ENCODE data around the gene PVALB. TPM values are rescaled to one million over a fixed set of nuclear protein-coding genes. Genes with fewer than 3 reads are reported as not detected.

The PVALB gene, protein sequence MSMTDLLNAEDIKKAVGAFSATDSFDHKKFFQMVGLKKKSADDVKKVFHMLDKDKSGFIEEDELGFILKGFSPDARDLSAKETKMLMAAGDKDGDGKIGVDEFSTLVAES
- 0.94 TPM in 1 of 2 replicates, not detected in the other for total RNA-seq
- long read RNA-seq = 0 reads

DNA sequence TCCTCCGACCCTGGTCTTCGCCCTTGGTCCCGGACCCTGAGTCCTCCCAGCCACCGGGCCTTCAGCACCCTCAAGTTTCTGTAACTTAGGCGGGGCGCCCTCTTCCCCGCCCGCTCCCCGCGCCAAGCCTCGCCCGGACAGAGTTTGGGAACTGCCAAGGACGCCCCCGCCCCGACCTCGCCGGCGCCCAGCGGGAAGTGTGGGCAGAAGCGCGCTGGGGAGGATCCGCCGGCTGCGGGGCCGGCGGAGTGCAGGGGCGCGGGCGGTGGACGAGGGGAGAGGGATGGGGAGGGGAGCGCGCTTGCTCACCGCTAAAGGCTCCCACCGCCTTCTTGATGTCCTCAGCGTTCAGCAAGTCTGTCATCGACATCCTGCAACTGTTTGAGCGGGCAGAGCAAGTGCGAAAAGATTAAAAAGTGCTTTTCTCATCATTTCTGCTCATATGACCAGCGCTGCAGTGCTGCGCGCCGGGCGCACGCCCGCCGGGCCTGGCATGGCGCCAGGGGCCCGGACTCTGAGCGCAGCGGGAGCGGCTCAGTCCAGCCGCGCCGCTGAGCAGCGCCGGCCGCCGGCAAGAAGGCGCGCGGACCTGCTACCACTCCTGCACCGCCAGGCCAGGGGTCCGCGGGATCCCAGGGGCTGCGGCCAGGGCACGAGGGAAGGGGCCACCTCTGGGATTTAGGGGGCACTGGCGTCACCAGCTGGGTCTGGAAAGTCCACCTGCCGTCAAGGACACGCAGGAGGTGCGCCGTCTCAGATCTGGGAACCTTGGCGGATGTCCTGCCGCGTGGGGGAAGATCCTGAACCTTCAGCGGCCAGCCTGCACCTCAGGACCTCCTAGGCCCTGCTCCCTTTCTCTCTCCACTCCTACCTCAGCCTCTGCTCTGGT lies at the start of gene PVALB:
Gene PVALB, minus strand, starts transcription at position 400 of the 889 bp plus-strand sequence. Its CDS starts 30 bp downstream, at position 370.
- no peaks in the 10 kb centered on the region for H3K9me3 Mint-ChIP-seq (ENCODE audit: unreplicated experiment)
- peaks cover 83% of the 10 kb centered on the region for H3K27me3 Mint-ChIP-seq (ENCODE audit: unreplicated experiment)
- TF ChIP-seq, protein P1, sequence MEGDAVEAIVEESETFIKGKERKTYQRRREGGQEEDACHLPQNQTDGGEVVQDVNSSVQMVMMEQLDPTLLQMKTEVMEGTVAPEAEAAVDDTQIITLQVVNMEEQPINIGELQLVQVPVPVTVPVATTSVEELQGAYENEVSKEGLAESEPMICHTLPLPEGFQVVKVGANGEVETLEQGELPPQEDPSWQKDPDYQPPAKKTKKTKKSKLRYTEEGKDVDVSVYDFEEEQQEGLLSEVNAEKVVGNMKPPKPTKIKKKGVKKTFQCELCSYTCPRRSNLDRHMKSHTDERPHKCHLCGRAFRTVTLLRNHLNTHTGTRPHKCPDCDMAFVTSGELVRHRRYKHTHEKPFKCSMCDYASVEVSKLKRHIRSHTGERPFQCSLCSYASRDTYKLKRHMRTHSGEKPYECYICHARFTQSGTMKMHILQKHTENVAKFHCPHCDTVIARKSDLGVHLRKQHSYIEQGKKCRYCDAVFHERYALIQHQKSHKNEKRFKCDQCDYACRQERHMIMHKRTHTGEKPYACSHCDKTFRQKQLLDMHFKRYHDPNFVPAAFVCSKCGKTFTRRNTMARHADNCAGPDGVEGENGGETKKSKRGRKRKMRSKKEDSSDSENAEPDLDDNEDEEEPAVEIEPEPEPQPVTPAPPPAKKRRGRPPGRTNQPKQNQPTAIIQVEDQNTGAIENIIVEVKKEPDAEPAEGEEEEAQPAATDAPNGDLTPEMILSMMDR (IDR thresholded peaks at IDR 0.05) = no peak
- no peak within 1 kb of the TSS for H3K27ac Mint-ChIP-seq (ENCODE audit: unreplicated experiment)
- peaks cover 19% of the 10 kb centered on the region for H3K4me1 Mint-ChIP-seq (ENCODE audit: unreplicated experiment)
- H3K4me3 Mint-ChIP-seq (ENCODE audit: unreplicated experiment) = peak within 1 kb of the TSS; percentile 53
- no peaks in the 10 kb centered on the region for H3K36me3 Mint-ChIP-seq (ENCODE audit: unreplicated experiment)
- DNase-seq (ENCODE audit: extremely low spot score, unreplicated experiment) = peak; percentile 86

DNA sequence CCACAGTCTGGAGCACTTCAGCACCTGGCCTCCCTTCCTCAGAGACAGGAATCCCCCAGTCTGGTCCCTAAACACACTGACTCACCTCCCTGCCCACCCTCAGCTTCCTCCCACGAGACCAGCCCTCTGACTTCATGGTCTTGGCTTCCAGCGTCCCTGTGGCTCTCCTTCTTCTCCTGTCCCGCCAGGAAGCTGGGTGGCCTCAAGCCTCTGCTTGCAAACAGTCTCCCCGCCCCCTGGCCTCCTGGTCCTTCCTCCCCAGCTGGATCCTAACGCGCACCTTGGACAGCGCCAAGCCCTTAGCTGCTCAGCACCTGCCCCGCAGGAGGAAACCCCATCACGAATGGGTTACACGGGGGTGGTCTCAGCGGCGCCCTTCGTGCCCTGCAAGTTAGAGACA lies 48.5 kb upstream of the PVALB start:
- TF ChIP-seq, protein P1 (IDR thresholded peaks at IDR 0.05) = no peak
- no peak for DNase-seq (ENCODE audit: extremely low spot score, unreplicated experiment)
- no peaks in the 10 kb centered on the region for H3K4me1 Mint-ChIP-seq (ENCODE audit: unreplicated experiment)
- no peak overlapping the region for H3K27ac Mint-ChIP-seq (ENCODE audit: unreplicated experiment)
- H3K27me3 Mint-ChIP-seq (ENCODE audit: unreplicated experiment) = peaks cover 12% of the 10 kb centered on the region
- H3K4me3 Mint-ChIP-seq (ENCODE audit: unreplicated experiment) = no peak overlapping the region
- H3K36me3 Mint-ChIP-seq (ENCODE audit: unreplicated experiment) = no peaks in the 10 kb centered on the region
- no peaks in the 10 kb centered on the region for H3K9me3 Mint-ChIP-seq (ENCODE audit: unreplicated experiment)

DNA sequence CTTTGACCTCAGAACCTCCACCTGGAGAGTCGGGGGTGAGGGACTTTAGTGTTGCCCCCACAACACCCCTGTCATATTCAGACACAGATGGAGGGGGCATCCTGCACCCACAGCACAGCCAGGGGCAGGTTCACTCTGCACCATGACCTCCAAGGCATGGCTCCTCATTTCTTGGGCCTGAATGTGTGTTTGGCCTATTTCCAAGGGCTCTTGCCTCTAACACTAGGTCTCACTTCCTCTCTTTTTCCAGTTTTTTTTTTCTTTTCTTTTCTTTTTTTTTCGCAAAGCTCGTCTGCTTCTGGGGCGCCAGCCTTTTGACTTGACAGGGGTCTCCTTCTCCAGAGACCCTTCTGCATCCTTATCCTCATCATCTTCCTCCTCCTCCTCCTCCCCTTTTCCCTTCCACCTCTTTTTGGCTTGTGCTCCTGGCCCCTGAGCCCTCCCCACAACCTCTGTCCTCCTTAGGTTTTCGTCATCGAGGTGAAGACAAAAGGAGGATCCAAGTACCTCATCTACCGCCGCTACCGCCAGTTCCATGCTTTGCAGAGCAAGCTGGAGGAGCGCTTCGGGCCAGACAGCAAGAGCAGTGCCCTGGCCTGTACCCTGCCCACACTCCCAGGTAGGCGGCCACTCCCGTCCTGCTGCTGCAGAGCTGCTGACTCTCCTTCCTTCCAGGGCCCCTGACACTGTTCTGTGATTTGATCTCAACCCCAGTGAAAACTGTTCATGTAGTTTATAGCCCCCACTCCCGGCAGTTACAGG lies 47.8 kb upstream of the PVALB start:
- peaks cover 14% of the 10 kb centered on the region for H3K27me3 Mint-ChIP-seq (ENCODE audit: unreplicated experiment)
- H3K36me3 Mint-ChIP-seq (ENCODE audit: unreplicated experiment) = no peaks in the 10 kb centered on the region
- H3K4me1 Mint-ChIP-seq (ENCODE audit: unreplicated experiment) = no peaks in the 10 kb centered on the region
- DNase-seq (ENCODE audit: extremely low spot score, unreplicated experiment) = no peak
- TF ChIP-seq, protein P1 (IDR thresholded peaks at IDR 0.05) = no peak
- no peak overlapping the region for H3K4me3 Mint-ChIP-seq (ENCODE audit: unreplicated experiment)
- no peaks in the 10 kb centered on the region for H3K9me3 Mint-ChIP-seq (ENCODE audit: unreplicated experiment)
- H3K27ac Mint-ChIP-seq (ENCODE audit: unreplicated experiment) = no peak overlapping the region

DNA sequence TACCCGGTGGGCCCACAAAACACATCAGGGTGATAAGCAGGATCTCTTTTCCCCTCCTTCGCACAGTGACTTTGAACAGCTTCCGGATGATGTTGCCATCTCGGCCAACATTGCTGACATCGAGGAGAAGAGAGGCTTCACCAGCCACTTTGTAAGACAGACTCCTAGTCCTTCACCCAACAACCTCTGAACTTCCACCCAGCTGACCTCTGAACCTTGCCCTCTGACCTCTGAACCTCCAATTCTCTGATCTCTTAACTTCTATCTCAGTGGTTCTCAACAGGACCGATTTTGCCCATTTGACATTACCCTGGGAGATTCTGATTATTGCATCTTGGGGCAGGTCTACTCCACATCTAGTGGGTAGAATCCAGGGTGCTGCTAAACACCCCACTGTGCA lies 47.1 kb upstream of the PVALB start:
- Mint-ChIP-seq H3K27me3 (ENCODE audit: unreplicated experiment) (peaks cover 17% of the 10 kb centered on the region), H3K27ac (ENCODE audit: unreplicated experiment) (no peak overlapping the region), H3K9me3 (ENCODE audit: unreplicated experiment) (no peaks in the 10 kb centered on the region), H3K4me1 (ENCODE audit: unreplicated experiment) (no peaks in the 10 kb centered on the region), H3K4me3 (ENCODE audit: unreplicated experiment) (no peak overlapping the region), H3K36me3 (ENCODE audit: unreplicated experiment) (no peaks in the 10 kb centered on the region)
- DNase-seq (ENCODE audit: extremely low spot score, unreplicated experiment) = no peak
- TF ChIP-seq, protein P1 (IDR thresholded peaks at IDR 0.05) = no peak
